SK-N-SH treated with all-trans-retinoic acid at 6 μM for 48 hours (cell line): ENCODE results near the gene RGS6.

Source experiments
- ATAC-seq: fragments of 200-7000 bp; cut with Tn5 transposase; 3 replicates; pipeline ENCODE4 v1.9.1; 2020; ENCODE audit warnings: mild to moderate bottlenecking, moderate library complexity
- ARNTL ChIP-seq: fragments of 450-650 bp; formaldehyde crosslinking; IDR thresholded peaks from 2 replicates; pipeline ENCODE4 v1.5.0; 2020; ENCODE audit warnings: low read depth, mild to moderate bottlenecking, moderate library complexity, borderline replicate concordance
- BACH2 ChIP-seq: fragments of 250-450 bp; sonication (Bioruptor Pico); IDR thresholded peaks from 2 replicates; pipeline ENCODE4 v1.9.0; 2021; ENCODE audit warnings: mild to moderate bottlenecking, borderline replicate concordance
- CSDC2 ChIP-seq: fragments of 250-450 bp; sonication (Bioruptor Pico); IDR thresholded peaks from 2 replicates; pipeline ENCODE4 v1.5.0; 2020; ENCODE audit warnings: mild to moderate bottlenecking, moderate library complexity
- ESRRG ChIP-seq: fragments of 250-450 bp; sonication (Bioruptor Pico); IDR thresholded peaks from 2 replicates; pipeline ENCODE4 v1.6.1; 2021; ENCODE audit warnings: mild to moderate bottlenecking
- ISL1 ChIP-seq: fragments of 250-450 bp; sonication (Bioruptor Pico); IDR thresholded peaks from 2 replicates; pipeline ENCODE4 v2.1.2; 2022; ENCODE audit warnings: mild to moderate bottlenecking, moderate library complexity
- OSR1 ChIP-seq: fragments of 250-450 bp; sonication (Bioruptor Pico); IDR thresholded peaks from 2 replicates; pipeline ENCODE4 v1.8.0; 2022; ENCODE audit warnings: moderate library complexity, mild to moderate bottlenecking, inconsistent platforms
- PATZ1 ChIP-seq: fragments of 250-450 bp; sonication (Bioruptor Pico); IDR thresholded peaks from 2 replicates; pipeline ENCODE4 v1.8.0; 2020; ENCODE audit warnings: mild to moderate bottlenecking, moderate library complexity, borderline replicate concordance
- POU6F1 ChIP-seq: fragments of 250-450 bp; sonication (Bioruptor Pico); IDR thresholded peaks from 2 replicates; pipeline ENCODE4 v1.8.0; 2021; ENCODE audit warnings: low read depth, mild to moderate bottlenecking, moderate library complexity, borderline replicate concordance
- PPARA ChIP-seq: fragments of 250-450 bp; sonication (Bioruptor Pico); IDR thresholded peaks from 2 replicates; pipeline ENCODE4 v1.5.0; 2020; ENCODE audit warnings: mild to moderate bottlenecking, borderline replicate concordance
- RARB ChIP-seq: fragments of 250-450 bp; sonication (Bioruptor Pico); IDR thresholded peaks from 2 replicates; pipeline ENCODE4 v1.8.0; 2021; ENCODE audit warnings: mild to moderate bottlenecking, moderate library complexity
- SNAI2 ChIP-seq: fragments of 250-450 bp; sonication (Bioruptor Pico); IDR thresholded peaks from 2 replicates; pipeline ENCODE4 v1.5.0; 2020; ENCODE audit warnings: mild to moderate bottlenecking, moderate library complexity
- TCF4 ChIP-seq: fragments of 250-450 bp; sonication (Bioruptor Pico); IDR thresholded peaks from 2 replicates; pipeline ENCODE4 v1.8.0; 2021; ENCODE audit warnings: mild to moderate bottlenecking, moderate library complexity, borderline replicate concordance
- TOX ChIP-seq: fragments of 250-450 bp; sonication (Bioruptor Pico); IDR thresholded peaks from 2 replicates; pipeline ENCODE4 v1.8.0; 2021; ENCODE audit warnings: mild to moderate bottlenecking, moderate library complexity, borderline replicate concordance
- TSHZ2 ChIP-seq: fragments of 250-450 bp; sonication (Bioruptor Pico); IDR thresholded peaks from 2 replicates; pipeline ENCODE4 v1.5.0; 2020; ENCODE audit warnings: mild to moderate bottlenecking, moderate library complexity
- ZC3H10 ChIP-seq: fragments of 250-450 bp; sonication (Bioruptor Pico); IDR thresholded peaks from 2 replicates; pipeline ENCODE4 v1.5.1; 2021; ENCODE audit warnings: mild to moderate bottlenecking, moderate library complexity
- ZFP3 ChIP-seq: fragments of 250-450 bp; sonication (Bioruptor Pico); IDR thresholded peaks from 2 replicates; pipeline ENCODE4 v1.5.0; 2020; ENCODE audit warnings: mild to moderate bottlenecking, moderate library complexity
- ZNF565 ChIP-seq: fragments of 450-650 bp; formaldehyde crosslinking; conservative IDR thresholded peaks from 2 replicates; pipeline ENCODE4 v1.5.0; 2020; ENCODE audit warnings: low read depth, mild to moderate bottlenecking, moderate library complexity
- ZNF70 ChIP-seq: fragments of 450-650 bp; formaldehyde crosslinking; IDR thresholded peaks from 2 replicates; pipeline ENCODE4 v1.5.0; 2020; ENCODE audit warnings: mild to moderate bottlenecking, moderate library complexity
- ZNF8 ChIP-seq: fragments of 450-650 bp; formaldehyde crosslinking; IDR thresholded peaks from 2 replicates; pipeline ENCODE4 v1.5.0; 2020; ENCODE audit warnings: mild to moderate bottlenecking, moderate library complexity
- TF ChIP-seq, protein P1 (sequence below): fragments of 250-450 bp; sonication (Bioruptor Pico); IDR thresholded peaks from 2 replicates; pipeline ENCODE4 v1.5.1; 2021; ENCODE audit warnings: mild to moderate bottlenecking, moderate library complexity
- TF ChIP-seq, protein P2 (sequence below): fragments of 250-450 bp; sonication (Bioruptor Pico); IDR thresholded peaks from 2 replicates; pipeline ENCODE4 v1.5.1; 2020; ENCODE audit warnings: low read depth, mild to moderate bottlenecking, moderate library complexity

Gene RGS6

DNA sequence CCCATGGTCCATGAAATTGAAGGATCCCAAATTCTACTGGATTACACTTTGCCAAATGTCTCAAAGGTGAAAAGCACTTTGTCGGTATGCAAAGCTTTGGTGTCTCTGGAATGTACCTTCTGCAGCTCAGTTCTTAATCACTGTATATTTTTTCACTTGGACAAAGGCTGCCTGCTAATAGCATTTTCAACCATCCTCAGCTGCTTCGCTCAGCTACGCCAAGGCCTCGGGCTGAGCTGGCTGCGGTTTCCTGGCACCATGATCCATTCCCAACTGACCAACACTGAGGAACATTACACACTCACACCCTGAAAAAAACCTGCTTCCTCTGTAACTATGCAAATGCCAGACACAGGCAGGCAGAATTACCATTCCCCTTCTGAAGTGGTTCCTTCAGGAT lies 626.5 kb downstream of the RGS6 start:
- TF ChIP-seq ZNF70 (no peak), ZNF565 (CRISPR knock-in tag) (no peak), TOX (no peak), CSDC2 (no peak), ESRRG (CRISPR knock-in tag) (no peak), RARB (CRISPR knock-in tag) (no peak), PPARA (CRISPR knock-in tag) (no peak), OSR1 (no peak), ZFP3 (CRISPR knock-in tag) (no peak), ARNTL (CRISPR knock-in tag) (no peak), SNAI2 (CRISPR knock-in tag) (no peak), TCF4 (CRISPR knock-in tag) (no peak), POU6F1 (CRISPR knock-in tag) (no peak), TSHZ2 (no peak), PATZ1 (CRISPR knock-in tag) (no peak), ISL1 (CRISPR knock-in tag) (no peak), ZC3H10 (CRISPR knock-in tag) (no peak), BACH2 (CRISPR knock-in tag) (no peak)
- TF ChIP-seq, protein P1, sequence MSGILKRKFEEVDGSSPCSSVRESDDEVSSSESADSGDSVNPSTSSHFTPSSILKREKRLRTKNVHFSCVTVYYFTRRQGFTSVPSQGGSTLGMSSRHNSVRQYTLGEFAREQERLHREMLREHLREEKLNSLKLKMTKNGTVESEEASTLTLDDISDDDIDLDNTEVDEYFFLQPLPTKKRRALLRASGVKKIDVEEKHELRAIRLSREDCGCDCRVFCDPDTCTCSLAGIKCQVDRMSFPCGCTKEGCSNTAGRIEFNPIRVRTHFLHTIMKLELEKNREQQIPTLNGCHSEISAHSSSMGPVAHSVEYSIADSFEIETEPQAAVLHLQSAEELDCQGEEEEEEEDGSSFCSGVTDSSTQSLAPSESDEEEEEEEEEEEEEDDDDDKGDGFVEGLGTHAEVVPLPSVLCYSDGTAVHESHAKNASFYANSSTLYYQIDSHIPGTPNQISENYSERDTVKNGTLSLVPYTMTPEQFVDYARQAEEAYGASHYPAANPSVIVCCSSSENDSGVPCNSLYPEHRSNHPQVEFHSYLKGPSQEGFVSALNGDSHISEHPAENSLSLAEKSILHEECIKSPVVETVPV (CRISPR knock-in tag): no peak
- TF ChIP-seq, protein P2, sequence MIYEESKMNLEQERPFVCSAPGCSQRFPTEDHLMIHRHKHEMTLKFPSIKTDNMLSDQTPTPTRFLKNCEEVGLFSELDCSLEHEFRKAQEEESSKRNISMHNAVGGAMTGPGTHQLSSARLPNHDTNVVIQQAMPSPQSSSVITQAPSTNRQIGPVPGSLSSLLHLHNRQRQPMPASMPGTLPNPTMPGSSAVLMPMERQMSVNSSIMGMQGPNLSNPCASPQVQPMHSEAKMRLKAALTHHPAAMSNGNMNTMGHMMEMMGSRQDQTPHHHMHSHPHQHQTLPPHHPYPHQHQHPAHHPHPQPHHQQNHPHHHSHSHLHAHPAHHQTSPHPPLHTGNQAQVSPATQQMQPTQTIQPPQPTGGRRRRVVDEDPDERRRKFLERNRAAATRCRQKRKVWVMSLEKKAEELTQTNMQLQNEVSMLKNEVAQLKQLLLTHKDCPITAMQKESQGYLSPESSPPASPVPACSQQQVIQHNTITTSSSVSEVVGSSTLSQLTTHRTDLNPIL: no peak

DNA sequence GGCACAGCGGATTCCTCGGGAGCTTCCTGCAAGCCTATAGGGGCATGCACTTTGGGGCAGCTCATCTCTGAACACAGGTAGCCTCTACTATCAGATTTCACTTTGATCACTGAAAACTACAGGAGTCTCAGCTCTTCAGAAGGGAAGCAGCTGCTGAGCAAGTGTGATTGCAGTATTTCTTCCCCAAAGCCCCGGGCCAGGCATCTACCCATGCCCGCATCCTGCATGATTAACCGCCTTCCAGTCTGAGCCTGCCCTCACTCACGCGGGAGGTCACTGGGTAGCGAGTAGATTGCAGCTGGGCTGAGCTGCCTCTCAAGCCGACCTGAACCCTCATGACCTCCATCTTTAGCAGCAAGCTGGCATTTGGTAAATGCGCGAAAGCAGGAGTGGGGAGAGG lies 627.0 kb downstream of the RGS6 start:
- no peak for ATAC-seq
- TF ChIP-seq ESRRG (CRISPR knock-in tag): no peak
- no peak for TF ChIP-seq ZNF70
- TF ChIP-seq ZNF8 (CRISPR knock-in tag): no peak
- no peak for TF ChIP-seq TOX
- no peak for TF ChIP-seq CSDC2
- no peak for TF ChIP-seq TSHZ2
- TF ChIP-seq, protein P2: no peak
- no peak for TF ChIP-seq BACH2 (CRISPR knock-in tag)
- TF ChIP-seq OSR1: no peak
- no peak for TF ChIP-seq ZNF565 (CRISPR knock-in tag)
- TF ChIP-seq PPARA (CRISPR knock-in tag): no peak
- TF ChIP-seq PATZ1 (CRISPR knock-in tag): no peak
- TF ChIP-seq ZC3H10 (CRISPR knock-in tag): no peak
- no peak for TF ChIP-seq RARB (CRISPR knock-in tag)
- no peak for TF ChIP-seq ZFP3 (CRISPR knock-in tag)
- no peak for TF ChIP-seq SNAI2 (CRISPR knock-in tag)
- TF ChIP-seq POU6F1 (CRISPR knock-in tag): no peak

More for the DNA sequence above, 626.5 kb downstream of the RGS6 start:
- ATAC-seq: no peak
